HCT116 (cell line): ENCODE measurements around the gene SCNN1B.

Experiments
- ATF3 ChIP-seq: IDR thresholded peaks from 2 replicates; pipeline ENCODE4 v1.6.1; 2012
- CTCF ChIP-seq, 3 experiments: fragments of 200-600 bp in 1 of 3; sonication (generic) in 1 of 3; IDR thresholded peaks in 2 of 3; conservative IDR thresholded peaks in 1 of 3; 2 replicates each; pipeline ENCODE4 v1.5.1; 2012 to 2017; ENCODE audit warnings: low read depth in 2 of 3, low read length in 2 of 3, antibody characterized with exemption in 1 of 3, borderline replicate concordance in 1 of 3, control low read depth in 1 of 3, mild to moderate bottlenecking in 1 of 3, mixed read lengths in 1 of 3, mixed run types in 1 of 3, moderate library complexity in 1 of 3; ENCODE audit not compliant: insufficient read depth in 1 of 3
- ELF1 ChIP-seq: IDR thresholded peaks from 2 replicates; pipeline ENCODE4 v1.6.1; 2012; ENCODE audit warnings: low read depth, borderline replicate concordance
- EZH2 ChIP-seq: fragments of 200-600 bp; sonication (generic); IDR thresholded peaks from 2 replicates; pipeline ENCODE4 v1.6.1; 2017; ENCODE audit warnings: antibody characterized with exemption, mixed run types
- EZH2phosphoT487 ChIP-seq: fragments of 200-600 bp; IDR thresholded peaks from 2 replicates; pipeline ENCODE4 v1.6.1; 2018; ENCODE audit warnings: antibody characterized with exemption, borderline replicate concordance
- JUND ChIP-seq: IDR thresholded peaks from 2 replicates; pipeline ENCODE4 v1.6.1; 2012
- MAX ChIP-seq: IDR thresholded peaks from 2 replicates; pipeline ENCODE4 v1.6.1; 2012
- POLR2A ChIP-seq: IDR thresholded peaks from 2 replicates; pipeline ENCODE4 v1.7.0; 2011; ENCODE audit warnings: borderline replicate concordance; ENCODE audit not compliant: insufficient read depth, insufficient read length; ENCODE audit errors: extremely low read depth
- POLR2AphosphoS5 ChIP-seq: IDR thresholded peaks from 2 replicates; pipeline ENCODE4 v1.6.1; 2011; ENCODE audit warnings: mild to moderate bottlenecking, low read depth, low read length, moderate library complexity
- SRF ChIP-seq: IDR thresholded peaks from 2 replicates; pipeline ENCODE4 v1.6.1; 2012; ENCODE audit warnings: low read depth
- YY1 ChIP-seq: IDR thresholded peaks from 2 replicates; pipeline ENCODE4 v1.6.1; 2011; ENCODE audit warnings: low read length, low read depth, moderate library complexity, mild to moderate bottlenecking; ENCODE audit not compliant: insufficient replicate concordance; ENCODE audit errors: extremely low read depth
- ZBTB33 ChIP-seq: IDR thresholded peaks from 2 replicates; pipeline ENCODE4 v1.6.1; 2011; ENCODE audit warnings: mild to moderate bottlenecking, low read length, moderate library complexity; ENCODE audit not compliant: insufficient replicate concordance; ENCODE audit errors: extremely low read depth

- no peak for TF ChIP-seq ZBTB33
- TF ChIP-seq POLR2AphosphoS5, result no peak
- TF ChIP-seq CTCF (IDR thresholded peaks at IDR 0.05 in 2 of 3, conservative IDR thresholded peaks at IDR 0.05 in 1 of 3; ENCODE audit: borderline replicate concordance in 1 of 3, insufficient read depth in 1 of 3, low read depth in 2 of 3, low read length in 2 of 3), result no peak
- no peak for TF ChIP-seq YY1
- no peak for TF ChIP-seq POLR2A
- no peak for TF ChIP-seq EZH2
- no peak for TF ChIP-seq JUND
- no peak for TF ChIP-seq ATF3
- no peak for TF ChIP-seq EZH2phosphoT487
- TF ChIP-seq SRF, result no peak
- no peak for TF ChIP-seq ELF1
- no peak for TF ChIP-seq MAX
Measured at GRCh38 chr16:23286131-23286532, 16.0 kb upstream of the SCNN1B start.
